ENCODE data around the gene CAPN6. TPM values are rescaled to one million over a fixed set of nuclear protein-coding genes. Genes with fewer than 3 reads are reported as not detected.

The CAPN6 gene
- total and polyA plus RNA-seq, 2 donors (not counting 3 experiments of a cell fraction or from before 2014, with no cell fraction given) = not detected

GRCh38 chrX:111260451-111260850 is 9.8 kb downstream of the CAPN6 start:
- Histone ChIP-seq H3K27ac (ENCODE audit: insufficient read depth, low read depth, low read length) (no peak overlapping the region), H4K20me1 (replicated peaks; ENCODE audit: control insufficient read depth, extremely low read depth, insufficient read depth, low read length) (no peaks in the 10 kb centered on the region), H3K4me1 (ENCODE audit: control insufficient read depth, extremely low read depth, insufficient read depth, low read length) (no peaks in the 10 kb centered on the region), H3K4me2 (ENCODE audit: insufficient read depth, low read length) (no peak overlapping the region), H3K9ac (replicated peaks; ENCODE audit: extremely low read depth, insufficient read depth, low read length) (no peak overlapping the region), H3K9me3 (replicated peaks; ENCODE audit: control insufficient read depth, insufficient read depth, low read length) (no peaks in the 10 kb centered on the region), H2AFZ (ENCODE audit: low read depth, low read length) (no peak overlapping the region), H3K27me3 (ENCODE audit: control insufficient read depth in 2 of 2, insufficient read depth in 2 of 2, low read length in 2 of 2) (no peaks in the 10 kb centered on the region), H3K79me2 (ENCODE audit: control insufficient read depth, insufficient read depth, low read length) (no peaks in the 10 kb centered on the region), H3K9me1 (replicated peaks; ENCODE audit: control insufficient read depth, extremely low read depth, insufficient read depth, low read length) (no peaks in the 10 kb centered on the region), H3K36me3 (ENCODE audit: control insufficient read depth in 2 of 2, extremely low read depth in 1 of 2, insufficient read depth in 2 of 2, low read length in 2 of 2) (no peaks in the 10 kb centered on the region), H3K4me3 (replicated peaks in 1 of 3; ENCODE audit: insufficient read depth in 1 of 3, low read depth in 1 of 3, low read length in 3 of 3) (no peak overlapping the region)
- dilution Hi-C loops (cut with MboI; ENCODE audit: extremely low pct_ligation_motif_present, low sequenced_read_pairs) = no loop called here
- TF ChIP-seq EZH2 (IDR thresholded peaks at IDR 0.05; ENCODE audit: borderline replicate concordance, low read depth, low read length, severe bottlenecking) = no peak
- no peak for TF ChIP-seq POLR2AphosphoS5 (IDR thresholded peaks at IDR 0.05; ENCODE audit: insufficient read depth, low read depth, low read length)
- no peak for TF ChIP-seq JUN (IDR thresholded peaks at IDR 0.05; ENCODE audit: borderline replicate concordance, insufficient read depth, insufficient read length, low read depth)
- TF ChIP-seq POLR2A (IDR thresholded peaks at IDR 0.05; ENCODE audit: low read depth, low read length) = no peak
- TF ChIP-seq GATA2 (IDR thresholded peaks at IDR 0.05; ENCODE audit: insufficient read depth, insufficient read length, low read depth, low read length) = no peak
- TF ChIP-seq MYC (IDR thresholded peaks at IDR 0.05; ENCODE audit: low read depth, low read length) = no peak
- no peak for DNase-seq (ENCODE audit: low read depth, low spot score)
- CTCF ChIA-PET = no interaction called here
- intact Hi-C loops (cut with micrococcal nuclease) = no loop called here
- no TSS peak for BruUV-seq (replicated peaks)
- no peak for FAIRE-seq
- POLR2A ChIA-PET = no interaction called here

- DNase-seq (ENCODE audit: low read depth, low spot score) (no peak), FAIRE-seq (no peak)
- H3K4me2 ChIP-seq (ENCODE audit: insufficient read depth, low read length) = no peak overlapping the region
- H2AFZ ChIP-seq (ENCODE audit: low read depth, low read length) = no peak overlapping the region
- no peaks in the 10 kb centered on the region for H4K20me1 ChIP-seq (replicated peaks; ENCODE audit: control insufficient read depth, extremely low read depth, insufficient read depth, low read length)
- no peaks in the 10 kb centered on the region for H3K79me2 ChIP-seq (ENCODE audit: control insufficient read depth, insufficient read depth, low read length)
- H3K9me3 ChIP-seq (replicated peaks; ENCODE audit: control insufficient read depth, insufficient read depth, low read length) = no peaks in the 10 kb centered on the region
- H3K27ac ChIP-seq (ENCODE audit: insufficient read depth, low read depth, low read length) = no peak overlapping the region
- H3K27me3 ChIP-seq (ENCODE audit: control insufficient read depth in 2 of 2, insufficient read depth in 2 of 2, low read length in 2 of 2) = no peaks in the 10 kb centered on the region
- ChIA-PET POLR2A (no interaction called here), CTCF (no interaction called here)
- no peak overlapping the region for H3K9ac ChIP-seq (replicated peaks; ENCODE audit: extremely low read depth, insufficient read depth, low read length)
- H3K9me1 ChIP-seq (replicated peaks; ENCODE audit: control insufficient read depth, extremely low read depth, insufficient read depth, low read length) = no peaks in the 10 kb centered on the region
- H3K4me1 ChIP-seq (ENCODE audit: control insufficient read depth, extremely low read depth, insufficient read depth, low read length) = no peaks in the 10 kb centered on the region
- dilution Hi-C loops (cut with MboI; ENCODE audit: extremely low pct_ligation_motif_present, low sequenced_read_pairs) = no loop called here
- no TSS peak for BruUV-seq (replicated peaks)
- no peaks in the 10 kb centered on the region for H3K36me3 ChIP-seq (ENCODE audit: control insufficient read depth in 2 of 2, extremely low read depth in 1 of 2, insufficient read depth in 2 of 2, low read length in 2 of 2)
- TF ChIP-seq CTCF (IDR thresholded peaks at IDR 0.05; ENCODE audit: extremely low read depth in 1 of 2, insufficient read depth in 1 of 2, low read depth in 1 of 2, low read length in 2 of 2) (no peak), JUN (IDR thresholded peaks at IDR 0.05; ENCODE audit: borderline replicate concordance, insufficient read depth, insufficient read length, low read depth) (no peak), MAX (IDR thresholded peaks at IDR 0.05; ENCODE audit: insufficient read depth, insufficient read length) (no peak), GATA2 (IDR thresholded peaks at IDR 0.05; ENCODE audit: insufficient read depth, insufficient read length, low read depth, low read length) (no peak)
- H3K4me3 ChIP-seq (replicated peaks in 1 of 3; ENCODE audit: insufficient read depth in 1 of 3, low read depth in 1 of 3, low read length in 3 of 3) = no peak overlapping the region
- intact Hi-C loops (cut with micrococcal nuclease) = no loop called here
Observed at GRCh38 chrX:111259559-111259958, 10.7 kb downstream of the CAPN6 start.

Data from endothelial cell of umbilical vein (primary cell).